HCEC 1CT (cell line): Measurements from ENCODE around the gene EFHD1.
"Not testable (repeated sequence)": the region's sequence is repeated elsewhere in the genome, so short reads cannot be mapped to it uniquely, and the experiment has no call there.

Experiments used
- DNase-seq: peaks from one replicate; pipeline ENCODE4 v3.0.0-alpha.2; 2017

EFHD1 gene

DNA sequence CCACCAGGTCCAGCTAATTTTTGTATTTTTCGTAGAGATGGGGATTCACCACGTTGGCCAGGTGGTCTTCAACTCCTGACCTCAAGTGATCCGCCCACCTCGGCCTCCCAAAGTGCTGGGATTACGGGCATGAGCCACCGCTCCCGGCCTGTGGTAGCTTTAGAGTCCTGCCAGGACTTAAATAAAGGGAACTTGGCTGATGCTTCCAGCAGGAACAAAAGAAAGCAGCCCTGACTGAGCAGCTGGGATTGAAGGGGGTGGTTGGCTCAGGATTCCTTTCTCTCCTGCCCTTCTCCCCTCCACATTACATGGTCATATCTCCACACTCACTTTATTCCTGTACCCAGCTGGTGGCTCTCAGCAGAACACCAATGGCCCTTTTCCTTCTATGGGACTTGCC lies 20.0 kb downstream of the EFHD1 start:
- no peak for DNase-seq

GRCh38 chr2:232655392-232655791 lies 22.0 kb downstream of the EFHD1 start:
- DNase-seq = no peak

- DNase-seq = peak; percentile 5
These were observed 24.9 kb downstream of the EFHD1 start for GRCh38 chr2:232658217-232658785.

GRCh38 chr2:232659359-232659758 lies 26.0 kb downstream of the EFHD1 start:
- no peak for DNase-seq

DNA sequence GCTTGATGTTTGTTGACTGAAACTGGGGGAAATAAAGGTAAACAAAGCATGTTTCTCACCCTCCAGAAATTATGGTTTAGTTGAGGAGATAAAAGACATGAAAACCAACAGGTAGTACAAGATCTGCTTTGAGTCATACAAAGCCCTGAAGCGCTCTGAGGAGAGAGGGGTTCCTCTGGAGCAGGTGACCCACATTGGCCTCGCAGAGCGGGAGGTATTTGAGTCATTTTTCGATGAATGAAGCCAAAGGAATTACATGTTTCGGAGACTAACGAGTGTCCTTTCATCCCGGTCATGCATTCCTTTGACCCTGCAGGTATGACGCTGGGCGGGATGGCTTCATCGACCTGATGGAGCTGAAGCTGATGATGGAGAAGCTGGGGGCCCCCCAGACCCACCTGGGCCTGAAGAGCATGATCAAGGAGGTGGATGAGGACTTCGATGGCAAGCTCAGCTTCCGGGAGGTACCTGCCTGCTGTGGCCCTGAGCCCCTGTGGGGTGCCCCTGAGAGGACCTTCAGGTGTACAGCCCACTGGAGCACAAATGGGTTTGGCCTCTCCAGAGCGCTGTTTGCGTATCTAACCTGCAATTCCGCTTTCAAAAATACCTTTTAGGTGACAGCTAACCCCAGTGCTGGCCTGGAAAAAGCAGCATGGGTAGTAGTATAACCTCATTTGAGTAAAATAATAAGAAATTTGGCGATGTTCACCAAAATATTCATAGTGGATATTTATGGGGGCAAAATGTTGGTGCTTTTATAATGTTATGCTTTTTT lies 29.3 kb downstream of the EFHD1 start:
- no peak for DNase-seq

- no peak for DNase-seq
These were observed 32.8 kb downstream of the EFHD1 start for GRCh38 chr2:232666051-232666805.

DNA sequence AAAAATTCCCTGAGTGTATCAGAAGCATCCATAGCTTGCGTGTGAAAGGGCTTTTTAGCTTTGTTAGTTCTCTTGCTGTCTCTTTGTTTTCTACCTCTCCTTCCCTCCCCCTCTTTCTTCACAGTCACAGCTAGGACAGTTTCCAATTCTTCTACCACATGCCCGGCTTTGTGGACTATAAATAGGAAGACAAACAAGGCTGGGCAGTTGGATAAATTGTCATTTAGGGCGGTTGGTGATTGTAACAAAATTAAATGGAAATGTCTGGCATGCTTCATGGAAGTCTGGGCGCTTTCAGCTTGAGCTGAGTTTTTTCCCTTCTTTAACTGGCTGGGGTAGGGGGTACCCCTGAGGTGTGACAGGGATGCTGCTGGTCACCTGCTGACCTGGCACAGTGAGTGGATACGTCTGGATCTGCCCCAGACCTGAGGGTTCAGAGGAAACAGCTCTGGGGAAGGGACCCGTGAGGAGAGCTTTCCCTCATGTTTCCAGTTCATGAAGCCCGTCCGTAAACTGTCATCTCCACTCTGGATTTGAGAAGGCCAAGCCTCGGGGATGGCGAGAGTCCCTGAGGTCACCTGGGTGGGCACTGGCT lies 34.7 kb downstream of the EFHD1 start:
- no peak for DNase-seq

DNA sequence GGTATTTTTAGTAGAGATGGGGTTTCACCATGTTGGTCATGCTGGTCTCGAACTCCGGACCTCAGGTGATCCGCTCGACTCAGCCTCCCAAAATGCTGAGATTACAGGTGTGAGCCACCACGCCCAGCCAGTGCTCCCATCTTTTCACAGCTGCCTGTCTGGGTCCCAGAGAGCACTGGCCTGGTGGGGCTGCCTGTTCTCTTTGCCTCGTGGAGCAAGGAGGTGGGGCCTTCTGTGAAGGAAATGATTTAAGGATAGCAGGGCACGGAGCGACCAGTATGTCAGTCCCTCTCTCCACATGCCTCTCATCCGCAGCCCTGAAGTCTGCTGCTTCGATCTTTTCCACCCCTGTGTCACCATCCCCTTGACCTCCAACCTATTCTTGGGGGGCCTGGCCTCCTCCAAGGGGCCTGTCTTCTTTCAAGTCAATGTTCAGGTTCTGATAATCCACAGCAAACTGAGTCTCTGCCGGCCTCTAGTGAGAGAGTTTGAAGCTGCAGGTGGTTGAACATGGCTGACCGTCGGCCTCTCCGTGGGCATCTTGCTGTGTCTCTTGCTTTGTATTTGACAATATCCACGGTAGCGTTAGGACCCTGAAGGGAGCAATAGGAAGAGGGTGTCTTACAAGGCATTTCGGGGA lies 35.5 kb downstream of the EFHD1 start:
- no peak for DNase-seq

GRCh38 chr2:232672588-232672987 lies 39.2 kb downstream of the EFHD1 start:
- DNase-seq = no peak

DNA sequence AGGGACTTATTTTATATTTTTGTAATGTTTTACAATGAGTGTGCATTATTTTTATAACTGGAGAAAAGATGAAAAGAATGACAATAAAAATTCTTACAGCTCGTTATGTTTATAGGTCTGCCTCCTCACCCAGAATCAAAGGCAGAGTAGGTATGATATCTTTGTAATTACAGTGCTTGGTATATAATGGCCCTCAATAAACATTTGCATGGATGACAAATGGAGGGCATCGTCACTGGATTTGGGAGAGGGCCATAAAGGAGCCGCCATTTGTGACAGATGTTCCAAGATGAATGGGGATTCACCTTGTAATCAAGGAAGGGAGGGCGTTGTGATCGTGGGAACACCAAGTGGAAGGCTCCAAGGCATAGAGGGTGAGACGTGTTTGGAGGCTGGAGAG lies 41.1 kb downstream of the EFHD1 start:
- DNase-seq = no peak

DNA sequence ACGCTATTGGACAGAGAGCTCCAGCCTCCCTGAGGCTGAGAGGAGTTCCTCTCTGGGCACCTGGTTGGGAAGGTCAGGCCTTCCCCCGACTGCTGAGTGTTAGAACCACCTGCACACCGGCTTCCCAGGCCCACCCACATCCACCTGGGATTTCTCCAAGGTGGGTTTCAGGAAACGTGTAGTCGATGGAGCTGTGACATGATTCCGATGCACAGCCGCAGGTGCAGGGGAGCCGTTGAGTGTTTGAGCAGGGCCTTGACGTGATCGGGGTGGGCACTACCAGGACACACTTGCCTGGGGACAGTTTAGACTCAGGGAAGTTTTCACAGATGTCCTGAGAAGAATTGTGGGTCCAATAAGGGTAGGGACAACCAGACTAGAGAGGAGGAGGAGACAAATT lies 42.0 kb downstream of the EFHD1 start:
- DNase-seq = no peak

GRCh38 chr2:232680006-232680405 lies 46.6 kb downstream of the EFHD1 start:
- no peak for DNase-seq

DNA sequence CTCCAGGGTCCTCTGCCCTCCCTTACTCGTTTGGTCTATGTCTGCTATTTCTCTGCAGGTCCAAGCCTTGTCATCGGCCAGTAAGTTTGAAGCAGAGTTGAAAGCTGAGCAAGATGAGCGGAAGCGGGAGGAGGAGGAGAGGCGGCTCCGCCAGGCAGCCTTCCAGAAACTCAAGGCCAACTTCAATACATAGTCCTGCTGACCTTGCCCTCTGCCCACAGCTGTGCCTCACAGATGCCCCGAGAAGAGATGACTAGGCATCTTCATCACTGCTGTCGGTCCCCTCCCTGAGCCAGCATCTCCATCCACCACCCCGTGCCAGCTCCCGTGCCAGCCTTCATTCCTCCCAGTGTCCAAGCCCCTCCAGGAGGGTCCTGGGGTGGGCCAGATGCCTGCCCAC lies 48.1 kb downstream of the EFHD1 start:
- DNase-seq = no peak

GRCh38 chr2:232683368-232683767 lies 50.0 kb downstream of the EFHD1 start:
- no peak for DNase-seq

DNA sequence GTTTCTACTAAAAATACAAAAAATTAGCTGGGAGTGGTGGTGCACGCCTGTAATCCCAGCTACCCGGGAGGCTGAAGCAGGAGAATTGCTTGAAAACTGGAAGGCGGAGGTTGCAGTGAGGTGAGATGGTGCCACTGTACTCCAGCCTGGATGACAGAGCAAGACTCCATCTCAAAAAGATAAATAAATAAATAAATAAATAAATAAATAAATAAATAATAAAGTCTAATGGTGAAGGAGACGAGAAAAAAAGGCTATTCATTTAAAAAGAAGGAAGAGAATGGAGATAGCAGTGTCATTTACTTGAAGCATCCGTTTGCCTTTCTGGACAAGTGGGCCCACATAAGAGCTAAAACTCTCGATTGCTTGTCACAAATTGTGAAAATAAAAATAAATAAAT lies 52.0 kb downstream of the EFHD1 start:
- DNase-seq = not testable (repeated sequence)

- no peak for DNase-seq
These were observed 54.2 kb downstream of the EFHD1 start for GRCh38 chr2:232687382-232688160.

DNA sequence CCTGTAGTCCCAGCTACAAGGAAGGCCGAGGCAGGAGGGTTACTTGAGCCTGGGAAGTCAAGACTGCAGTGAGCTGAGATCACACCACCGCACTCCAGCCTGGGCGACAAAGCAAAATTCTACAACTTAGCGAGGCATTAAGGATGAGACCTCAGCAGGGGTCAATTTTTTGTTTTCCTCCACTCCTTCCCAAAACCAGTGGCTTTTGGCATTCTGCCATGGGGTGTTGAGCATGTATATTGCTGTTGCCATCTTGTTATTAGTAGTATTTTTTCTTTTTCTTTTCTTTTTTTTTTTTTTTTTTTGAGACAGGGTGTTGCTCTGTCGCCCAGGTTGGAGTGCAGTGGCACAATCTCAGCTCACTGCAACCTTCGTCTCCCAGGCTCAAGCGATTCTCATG lies 54.8 kb downstream of the EFHD1 start:
- no peak for DNase-seq

DNA sequence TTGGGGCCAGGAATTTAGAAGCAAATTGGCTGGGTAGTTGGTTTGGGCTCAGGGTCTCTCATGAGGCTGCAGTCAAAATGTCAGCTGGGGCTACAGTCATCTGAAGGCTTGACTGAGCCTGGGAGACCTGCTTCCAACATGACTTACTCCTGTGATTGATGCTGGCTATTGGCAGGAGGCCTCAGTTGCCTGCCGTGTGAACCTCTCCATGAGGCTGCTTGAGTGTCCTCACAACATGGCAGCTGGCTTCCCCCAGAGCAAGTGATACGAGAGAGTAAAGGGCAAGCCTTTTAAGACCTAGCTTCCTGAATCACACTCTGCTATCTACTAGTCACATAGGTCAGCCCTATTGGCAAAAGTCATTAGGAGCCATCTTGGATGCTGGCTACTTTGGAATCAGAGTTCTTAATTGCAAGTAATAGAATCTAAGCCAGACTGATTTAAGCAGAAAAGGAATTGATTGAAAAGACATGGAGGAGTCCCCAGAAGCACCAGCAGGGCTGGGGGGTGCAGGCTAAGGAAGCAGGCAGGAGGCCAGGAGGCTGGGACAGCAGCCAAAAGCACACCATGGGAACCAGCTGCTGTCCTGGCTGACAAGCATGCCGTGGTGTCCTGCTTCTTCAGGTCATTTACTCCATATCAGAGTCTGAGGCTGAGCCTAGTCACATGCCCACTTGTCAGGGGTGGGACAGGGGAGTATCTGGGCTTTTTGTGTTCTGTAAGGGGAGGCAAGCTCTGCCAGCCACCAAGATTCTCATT lies 55.9 kb downstream of the EFHD1 start:
- DNase-seq = peak; percentile 33

GRCh38 chr2:232691117-232691516 lies 57.7 kb downstream of the EFHD1 start:
- DNase-seq = not testable (repeated sequence)

DNA sequence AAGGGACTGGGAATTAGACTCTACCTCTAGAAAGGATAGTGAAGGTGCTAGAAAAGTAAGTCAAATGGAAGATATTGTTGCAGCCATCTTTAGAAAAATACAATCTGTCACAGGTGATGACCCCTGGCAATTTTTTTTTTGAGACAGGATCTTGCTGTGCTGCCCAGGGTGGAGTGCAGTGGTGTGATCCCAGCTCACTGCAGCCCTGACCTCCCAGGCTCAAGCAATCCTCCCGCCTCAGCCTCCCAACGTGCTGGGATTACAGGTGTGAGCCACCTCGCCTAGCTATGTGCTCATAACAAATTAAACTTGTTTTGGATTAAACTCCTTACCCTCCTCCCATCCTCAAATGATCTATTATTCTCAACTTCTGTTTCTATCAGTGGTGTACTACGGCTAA lies 59.9 kb downstream of the EFHD1 start:
- no peak for DNase-seq

DNA sequence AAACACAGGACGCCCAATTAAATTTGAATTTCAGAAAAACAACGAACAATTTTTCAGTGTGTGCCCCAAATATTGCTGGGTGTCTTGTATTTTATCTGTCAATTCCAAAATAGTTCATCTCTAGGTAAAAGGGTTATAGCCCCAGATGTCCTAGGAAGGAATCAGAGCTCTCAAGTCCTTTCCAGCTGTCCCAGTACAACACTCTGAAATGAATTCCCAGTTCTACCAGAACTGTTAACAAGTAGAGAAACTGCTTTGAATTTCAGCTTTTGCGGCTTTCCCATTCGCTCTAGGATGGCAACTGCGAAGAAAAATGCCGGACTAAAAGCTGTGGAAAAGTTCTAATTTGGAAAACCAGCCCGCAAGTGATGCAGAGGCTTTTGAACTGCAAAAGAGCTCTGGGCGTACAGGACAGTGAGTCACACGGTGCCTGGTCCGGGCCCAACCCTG lies 63.2 kb downstream of the EFHD1 start:
- DNase-seq = no peak
